ENCODE results near the gene ACAD11.

- TF ChIP-seq, protein P1, sequence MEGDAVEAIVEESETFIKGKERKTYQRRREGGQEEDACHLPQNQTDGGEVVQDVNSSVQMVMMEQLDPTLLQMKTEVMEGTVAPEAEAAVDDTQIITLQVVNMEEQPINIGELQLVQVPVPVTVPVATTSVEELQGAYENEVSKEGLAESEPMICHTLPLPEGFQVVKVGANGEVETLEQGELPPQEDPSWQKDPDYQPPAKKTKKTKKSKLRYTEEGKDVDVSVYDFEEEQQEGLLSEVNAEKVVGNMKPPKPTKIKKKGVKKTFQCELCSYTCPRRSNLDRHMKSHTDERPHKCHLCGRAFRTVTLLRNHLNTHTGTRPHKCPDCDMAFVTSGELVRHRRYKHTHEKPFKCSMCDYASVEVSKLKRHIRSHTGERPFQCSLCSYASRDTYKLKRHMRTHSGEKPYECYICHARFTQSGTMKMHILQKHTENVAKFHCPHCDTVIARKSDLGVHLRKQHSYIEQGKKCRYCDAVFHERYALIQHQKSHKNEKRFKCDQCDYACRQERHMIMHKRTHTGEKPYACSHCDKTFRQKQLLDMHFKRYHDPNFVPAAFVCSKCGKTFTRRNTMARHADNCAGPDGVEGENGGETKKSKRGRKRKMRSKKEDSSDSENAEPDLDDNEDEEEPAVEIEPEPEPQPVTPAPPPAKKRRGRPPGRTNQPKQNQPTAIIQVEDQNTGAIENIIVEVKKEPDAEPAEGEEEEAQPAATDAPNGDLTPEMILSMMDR (IDR thresholded peaks at IDR 0.05): no peak
- no peak for TF ChIP-seq POLR2A (IDR thresholded peaks at IDR 0.05)
Observed at GRCh38 chr3:132522353-132522752, 137.3 kb downstream of the ACAD11 start.

Data from body of pancreas (tissue), 4 donors.